ENCODE data around the gene CCNL2.
A peak's percentile ranks its signal among the peaks of the same experiment; 100 is the strongest.

CCNL2 gene

DNA sequence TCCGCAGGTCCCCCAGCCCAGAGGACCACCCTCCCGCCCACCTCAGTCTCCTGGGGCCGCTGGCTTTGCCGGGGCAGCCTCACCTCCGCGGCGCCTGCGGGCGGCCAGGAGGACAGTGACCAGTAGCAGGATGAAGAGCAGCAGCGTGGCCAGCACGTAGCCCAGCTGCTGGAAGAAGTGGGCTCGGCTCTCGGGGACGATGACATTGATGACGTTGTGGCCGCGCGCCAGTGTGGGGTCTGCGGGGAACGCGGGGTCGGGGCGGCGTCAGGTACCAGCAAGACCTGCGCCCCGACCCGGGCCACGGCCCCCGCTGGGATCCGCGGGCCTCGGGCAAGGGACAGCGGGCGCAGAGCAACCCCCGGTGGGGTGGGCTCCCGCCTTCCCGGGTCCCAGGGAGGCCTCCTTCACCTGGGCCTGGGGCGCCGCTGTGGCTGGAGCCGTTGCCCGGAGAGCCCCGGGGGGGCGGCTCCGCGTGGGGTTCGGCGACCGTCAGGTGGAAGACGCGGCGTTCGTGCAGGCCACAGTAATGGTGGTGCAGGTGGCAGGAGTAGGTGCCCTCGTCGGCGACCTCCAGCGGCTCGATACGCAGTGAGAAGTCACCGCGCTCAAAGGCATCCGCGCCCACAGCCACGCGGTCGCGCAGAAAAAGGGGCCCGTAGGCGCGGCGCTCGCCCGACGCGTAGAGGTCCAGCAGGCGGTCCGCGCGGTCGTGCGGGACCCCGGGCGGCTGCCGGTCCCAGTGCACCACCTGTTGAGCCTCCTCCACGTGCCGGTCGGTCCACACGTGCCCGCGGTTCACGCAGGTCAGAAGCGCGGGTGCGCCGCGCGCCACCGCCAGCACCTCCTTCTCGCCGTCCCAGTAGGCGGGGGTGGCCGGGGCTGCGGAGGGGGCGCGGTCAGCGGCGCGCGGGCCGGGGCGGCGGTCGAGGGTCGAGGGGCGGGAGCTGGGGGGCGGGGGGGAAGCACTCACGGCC lies 44.6 kb downstream of the CCNL2 start:
- DNase-seq: no peak

DNA sequence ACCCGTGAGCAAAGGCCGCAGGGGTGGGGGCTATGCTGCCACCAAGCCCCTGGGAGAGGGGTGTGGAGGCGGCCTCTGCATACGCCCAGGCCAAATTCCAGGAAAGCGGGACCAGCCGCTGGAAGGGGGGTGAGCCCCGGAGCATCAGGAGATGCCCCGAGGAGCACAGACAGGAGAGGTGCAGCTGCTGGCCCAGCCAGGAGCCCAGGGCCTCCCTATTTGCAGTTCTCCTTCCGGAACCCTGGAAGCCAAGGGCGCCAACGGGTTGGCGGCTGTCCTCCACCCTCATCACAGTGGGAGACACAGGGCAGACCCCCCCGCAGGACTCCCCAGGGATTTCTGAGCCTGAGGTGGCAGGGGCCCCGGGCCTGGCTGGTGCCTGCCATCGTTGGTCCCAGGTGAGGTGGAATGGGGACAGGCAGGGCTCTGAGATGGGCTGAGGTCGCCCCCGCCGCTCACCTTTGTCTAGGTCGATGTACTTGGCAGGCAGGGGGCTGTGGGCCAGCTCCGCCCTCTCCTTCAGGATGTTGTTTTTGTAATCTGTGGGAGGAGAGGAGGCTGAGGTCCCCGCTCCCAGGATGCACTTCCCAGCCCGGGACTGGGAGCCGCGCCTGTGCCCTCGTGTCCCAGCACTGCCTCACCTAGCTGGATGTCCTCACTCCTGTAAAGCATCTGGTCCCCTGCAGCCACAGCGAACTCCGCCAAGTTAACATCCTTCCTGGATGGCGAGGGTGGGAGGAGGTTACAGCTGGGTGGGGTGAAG lies 45.6 kb downstream of the CCNL2 start:
- DNase-seq: no peak

DNA sequence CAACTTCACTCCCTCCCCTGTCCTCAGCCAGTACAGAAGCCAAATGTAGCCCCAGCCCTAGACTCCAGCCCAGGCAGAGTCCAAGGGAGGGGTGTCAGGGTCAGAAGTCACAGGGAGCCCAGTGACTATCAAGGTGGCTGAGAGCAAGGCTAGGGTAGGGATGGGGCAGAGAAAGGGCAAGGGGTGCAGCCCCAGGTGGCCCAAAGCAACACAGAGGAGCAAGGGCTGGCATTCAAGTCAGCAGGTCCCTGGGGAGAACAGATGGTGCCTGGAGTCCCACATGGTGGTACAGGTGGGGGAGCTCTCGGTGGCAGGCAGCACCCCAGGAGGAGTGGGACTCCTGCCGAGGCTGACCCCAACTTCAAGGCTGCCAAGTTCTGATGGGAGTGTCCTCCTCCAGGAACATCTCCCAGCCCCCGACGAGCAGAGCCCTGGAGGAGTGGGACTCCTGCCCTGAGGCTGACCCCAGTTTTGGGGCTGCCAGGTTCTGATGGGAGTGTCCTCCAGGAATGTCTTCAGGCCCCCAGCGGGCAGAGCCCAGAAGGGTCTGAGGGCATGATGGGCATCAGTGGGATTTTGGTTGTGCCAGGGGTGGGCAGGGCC lies 46.2 kb downstream of the CCNL2 start:
- DNase-seq: no peak

DNA sequence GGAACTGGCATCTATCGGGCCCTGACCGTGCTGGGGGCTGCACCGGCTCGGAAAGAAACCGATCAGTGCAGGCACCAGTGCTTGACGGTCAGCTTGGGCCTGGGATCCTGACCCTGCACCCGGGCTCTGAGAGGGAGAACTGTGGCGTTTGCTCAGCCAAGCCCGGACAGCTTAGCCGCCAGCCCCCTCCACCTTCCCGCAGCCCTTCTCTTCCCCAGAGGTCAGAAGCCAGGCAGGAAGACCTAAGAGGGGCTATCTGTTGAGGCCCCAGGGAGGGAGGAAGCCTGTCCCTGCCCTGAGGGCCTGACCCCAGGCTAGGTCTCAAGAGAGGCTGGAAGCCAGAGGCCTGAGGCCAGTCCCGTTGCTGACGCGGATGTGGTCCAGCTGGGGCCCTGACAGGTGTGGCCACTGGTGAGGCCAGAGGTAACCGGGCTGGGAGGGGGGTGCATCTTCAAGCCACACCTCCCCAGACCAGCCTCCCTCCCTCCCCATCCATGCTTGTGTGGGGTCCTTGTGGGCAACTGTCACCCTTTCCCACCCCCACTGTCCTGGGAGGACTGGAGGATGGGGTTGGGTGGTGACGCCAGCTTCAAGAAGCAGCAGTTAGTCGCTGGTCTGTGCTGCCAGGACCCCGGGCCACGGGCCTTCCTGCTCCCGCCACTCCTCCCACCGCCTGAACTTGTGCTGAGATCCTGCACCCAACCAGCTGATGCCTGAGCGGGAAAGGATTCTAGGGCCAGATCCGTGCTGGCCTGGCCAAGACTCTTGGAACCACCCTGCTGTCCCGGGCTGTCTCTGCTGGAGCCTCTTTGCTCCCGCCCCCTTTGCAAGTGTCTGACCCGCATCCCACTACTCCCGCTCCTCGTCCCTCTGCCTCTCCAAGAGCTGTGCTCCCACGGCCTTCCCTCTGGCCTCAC lies 47.4 kb downstream of the CCNL2 start:
- DNase-seq: no peak

DNA sequence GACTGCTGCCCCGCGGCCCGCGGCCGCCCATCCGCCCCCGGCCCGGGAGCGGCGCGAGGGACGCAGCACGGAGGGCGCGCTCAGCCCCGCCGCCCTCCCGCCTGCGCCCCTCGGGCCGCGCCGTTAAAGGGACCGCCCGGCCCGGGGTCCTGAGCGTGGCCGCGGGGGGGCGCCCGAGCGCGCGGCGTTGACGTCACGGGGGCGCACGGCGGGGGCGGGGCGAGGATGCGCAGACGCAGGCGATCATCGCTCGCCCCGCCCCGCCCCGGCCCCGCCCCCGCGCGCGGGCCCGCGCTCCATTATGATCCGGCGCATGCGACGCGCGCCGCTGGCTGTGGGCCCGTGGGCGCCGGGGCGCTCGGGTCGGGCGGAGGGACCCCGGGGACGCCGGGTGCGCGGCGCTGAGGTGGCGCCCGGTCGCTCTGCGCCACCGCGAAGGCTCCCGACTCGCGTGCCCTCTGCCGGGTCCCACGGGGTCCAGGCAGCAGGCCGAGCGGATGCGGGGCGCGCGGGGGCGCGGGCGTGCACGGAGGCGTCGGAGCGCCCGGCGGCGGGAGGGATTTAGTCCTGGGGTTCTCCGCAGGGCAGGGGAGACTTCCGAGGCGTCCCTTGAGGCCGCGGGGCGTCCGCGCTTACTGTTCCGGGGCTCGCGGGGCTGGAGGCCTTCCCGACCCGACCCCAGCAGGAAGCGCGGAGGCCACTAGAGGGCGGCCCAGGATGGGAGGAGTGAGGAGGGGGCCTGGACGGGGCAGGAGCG lies 49.7 kb downstream of the CCNL2 start, which contains the start of gene DVL1:
Gene DVL1, minus strand, starts transcription at position 163 of the 757 bp plus-strand sequence. CDS start 353 bp downstream, outside the sequence.
- peak; percentile 59 to 77 (median 64) for DNase-seq

DNA sequence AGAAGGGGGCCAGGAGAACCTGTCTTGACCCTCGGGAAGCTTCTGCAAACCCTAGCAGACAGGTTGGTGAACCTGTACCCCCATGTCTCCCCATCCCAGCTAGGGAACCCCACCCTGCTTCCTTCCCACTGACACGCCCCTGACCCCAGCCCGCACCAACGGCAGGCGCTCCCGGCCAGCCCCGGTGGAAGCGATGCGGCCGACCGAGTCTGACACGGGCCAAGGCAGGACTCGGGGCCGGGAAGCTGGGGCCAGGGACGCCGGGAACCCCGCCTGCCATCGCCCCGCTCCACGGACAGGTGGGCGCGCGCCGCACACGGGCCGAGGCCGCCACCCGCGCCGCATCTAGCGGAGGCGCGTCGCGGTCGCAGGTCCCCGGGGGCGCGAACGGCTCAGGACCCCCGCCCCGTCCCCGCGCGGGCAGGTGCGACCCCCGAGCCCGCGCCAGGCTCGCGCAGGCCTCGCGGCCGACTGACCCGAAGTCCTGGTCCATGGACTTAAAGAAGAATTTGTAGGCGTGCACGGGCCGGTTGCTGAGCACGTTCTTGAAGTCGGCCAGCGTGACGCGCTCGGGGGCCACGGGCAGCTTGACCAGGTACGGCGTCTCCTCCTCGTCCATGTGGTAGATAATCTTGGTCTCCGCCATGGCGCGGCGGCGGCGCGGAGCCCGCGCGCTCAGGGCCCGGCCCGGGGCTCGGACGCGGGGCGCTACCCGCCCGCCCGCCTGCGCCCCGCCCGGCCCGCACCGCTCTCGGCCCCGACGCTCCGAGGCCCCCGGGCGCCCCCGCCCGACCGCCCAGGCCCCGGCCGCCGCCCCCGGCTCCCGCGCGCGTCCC lies 50.5 kb downstream of the CCNL2 start:
- no peak for DNase-seq

DNA sequence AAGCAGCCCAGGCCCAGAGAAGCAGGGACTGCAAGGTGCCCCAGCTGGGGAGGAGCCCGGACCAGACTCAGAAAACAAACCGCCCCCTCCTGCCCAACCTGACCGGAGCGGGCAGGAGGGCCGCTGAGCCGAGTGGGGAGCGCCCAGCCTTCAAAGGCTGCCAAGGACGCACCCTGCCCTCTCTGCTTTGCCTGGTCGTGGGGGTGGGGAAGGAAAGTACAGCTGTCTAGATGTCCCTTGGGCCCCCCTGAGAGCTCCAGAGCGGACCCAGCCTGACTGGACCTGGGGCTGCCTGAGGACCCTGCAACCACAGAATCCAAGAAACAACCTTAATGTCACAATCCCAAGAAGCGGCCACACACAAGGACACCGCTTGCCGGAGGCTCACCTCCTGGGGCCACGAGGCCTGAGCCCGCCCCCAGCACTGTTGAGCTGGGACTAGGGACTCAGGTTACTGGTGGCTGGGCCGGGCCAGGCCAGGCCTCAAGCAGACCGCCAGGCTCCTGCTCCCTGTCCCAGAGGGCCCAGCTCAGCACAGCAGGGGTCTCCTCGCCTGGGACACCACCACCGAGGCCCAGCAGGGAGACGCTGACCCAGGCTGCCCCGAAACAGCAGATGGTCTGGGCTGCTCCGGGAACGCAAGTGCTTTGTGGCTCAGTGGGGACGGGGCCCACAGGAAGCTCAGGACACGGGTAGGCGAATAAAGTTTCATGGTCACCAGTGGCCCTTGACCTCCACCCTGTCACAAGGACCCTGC lies 51.3 kb downstream of the CCNL2 start:
- no peak for DNase-seq

DNA sequence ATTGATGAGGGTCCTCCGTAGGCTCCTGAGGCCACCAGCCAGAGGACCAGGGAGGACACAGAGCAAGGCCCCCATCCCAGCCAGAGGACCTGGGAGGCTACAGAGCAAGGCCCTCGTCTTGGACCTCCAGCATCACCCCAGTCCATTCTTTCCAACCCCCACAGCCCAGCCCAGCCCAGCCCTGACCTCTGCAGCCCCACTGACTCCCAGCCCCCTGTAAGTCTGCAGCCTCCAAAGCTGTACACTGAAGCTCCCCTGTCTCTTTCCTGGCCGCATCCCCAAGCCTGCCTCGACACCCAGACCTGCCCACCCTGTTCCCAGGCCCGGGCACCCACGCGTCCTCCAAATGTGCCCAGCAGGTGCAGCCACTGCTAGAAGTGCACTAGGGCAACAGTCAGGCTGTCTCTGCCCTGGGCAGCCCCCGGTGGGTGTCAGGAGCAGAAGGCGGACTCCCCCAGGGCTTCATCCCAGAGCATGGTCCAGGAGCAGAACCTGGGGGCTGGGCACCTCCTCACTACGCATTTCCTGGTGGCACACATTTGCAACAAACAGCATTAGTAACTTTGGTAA lies 52.0 kb downstream of the CCNL2 start:
- no peak for DNase-seq

DNA sequence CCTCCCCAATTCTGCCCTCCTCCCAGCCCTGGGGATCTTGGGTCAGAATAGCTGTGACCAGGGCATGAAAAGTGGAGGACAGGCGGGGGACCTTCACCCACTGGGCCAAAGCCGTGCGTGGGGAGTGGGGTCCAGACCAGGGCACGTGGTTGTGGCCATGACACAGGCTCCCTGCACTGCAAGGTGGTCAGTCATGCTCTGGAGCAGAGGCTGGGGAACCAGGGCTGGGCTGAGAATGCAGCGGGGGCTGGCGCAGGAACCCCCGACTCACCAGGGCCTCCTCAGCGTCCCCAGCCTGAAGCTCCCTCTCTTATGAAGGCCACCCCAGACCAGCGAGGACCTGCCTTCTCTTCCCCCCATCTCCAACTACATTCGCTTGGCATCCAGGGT lies 52.6 kb downstream of the CCNL2 start:
- no peak for DNase-seq

DNA sequence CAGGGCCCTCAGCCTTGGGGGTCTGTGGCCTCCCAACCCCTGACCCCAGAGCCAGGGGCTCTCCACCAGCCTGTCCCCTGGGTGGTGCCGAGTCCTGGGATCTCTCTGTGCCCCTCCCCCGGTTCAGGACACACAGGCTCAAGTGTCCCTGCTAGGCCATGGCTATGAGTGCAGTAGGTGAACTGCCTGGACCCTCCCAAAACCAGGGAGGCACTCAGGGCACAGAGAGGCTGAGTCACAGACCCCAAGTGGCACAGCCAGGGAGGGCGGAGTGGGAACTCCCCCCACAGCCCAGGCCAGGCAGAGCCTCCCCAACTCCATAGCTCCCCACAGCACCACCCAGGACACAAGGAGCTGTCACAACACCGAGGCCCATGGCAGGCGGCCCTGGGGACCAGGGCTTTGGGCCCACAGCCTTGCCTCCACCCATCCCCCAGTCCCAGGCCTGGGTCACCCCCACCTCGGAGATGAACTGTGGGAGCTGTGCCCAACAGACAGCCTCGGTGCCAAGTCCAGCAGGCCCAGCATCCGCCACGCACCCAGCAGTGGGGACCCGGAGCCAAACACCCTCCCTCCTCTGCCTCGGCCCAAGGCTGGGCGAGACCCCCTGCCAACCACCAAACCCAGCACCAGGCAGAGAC lies 53.2 kb downstream of the CCNL2 start:
- no peak for DNase-seq

DNA sequence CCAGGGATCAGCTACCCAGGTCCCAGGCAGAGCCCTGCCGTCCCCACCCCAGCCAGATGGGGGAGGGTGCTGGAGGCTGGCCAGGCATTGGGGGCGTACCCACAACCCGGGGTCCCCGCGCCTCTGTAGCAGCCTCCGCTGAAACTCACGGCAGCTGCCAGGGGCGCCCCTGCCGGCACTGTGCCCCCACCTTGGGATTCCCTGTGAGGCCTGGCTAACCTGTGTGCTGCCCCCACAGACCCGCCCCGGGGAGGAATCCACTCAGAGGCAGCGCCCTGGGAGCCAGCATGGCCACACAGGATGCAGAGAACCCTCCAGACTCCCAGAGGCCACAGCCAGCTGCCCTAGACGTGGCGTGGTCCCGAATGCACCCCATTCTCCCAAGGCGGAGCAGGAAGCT lies 53.8 kb downstream of the CCNL2 start:
- DNase-seq: no peak

DNA sequence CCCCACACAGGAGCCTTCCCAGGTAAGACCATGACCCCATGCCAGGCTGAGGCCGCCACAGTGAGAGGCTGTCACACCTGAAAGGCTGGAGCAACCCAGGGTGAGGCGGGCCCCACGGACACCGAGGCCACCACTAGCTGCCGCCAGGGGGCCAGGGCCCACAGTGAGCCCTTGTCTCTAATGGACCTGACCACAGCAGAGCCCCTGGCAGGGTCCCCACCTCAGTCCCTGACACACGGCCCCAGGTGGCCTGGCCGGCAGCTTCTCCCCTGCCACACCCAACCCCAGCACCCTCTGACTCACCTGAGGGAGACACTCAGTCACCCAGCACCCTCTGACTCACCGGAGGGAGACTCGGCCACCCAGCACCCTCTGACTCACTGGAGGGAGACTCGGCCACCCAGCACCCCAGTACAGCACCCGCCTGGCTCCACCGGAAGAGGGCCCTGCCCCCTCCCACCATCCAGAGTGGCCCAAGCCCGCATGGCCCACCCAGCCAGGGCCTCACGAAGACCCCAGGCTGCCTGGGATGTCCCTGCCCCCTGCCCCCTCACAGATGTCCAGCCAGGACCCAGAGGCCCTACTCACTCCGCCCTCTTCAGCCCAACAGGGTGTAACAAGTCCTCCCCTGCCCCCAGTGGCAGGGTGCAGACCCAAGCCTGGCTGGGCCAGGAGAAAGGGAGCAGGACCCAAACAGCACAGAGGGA lies 54.3 kb downstream of the CCNL2 start:
- no peak for DNase-seq

DNA sequence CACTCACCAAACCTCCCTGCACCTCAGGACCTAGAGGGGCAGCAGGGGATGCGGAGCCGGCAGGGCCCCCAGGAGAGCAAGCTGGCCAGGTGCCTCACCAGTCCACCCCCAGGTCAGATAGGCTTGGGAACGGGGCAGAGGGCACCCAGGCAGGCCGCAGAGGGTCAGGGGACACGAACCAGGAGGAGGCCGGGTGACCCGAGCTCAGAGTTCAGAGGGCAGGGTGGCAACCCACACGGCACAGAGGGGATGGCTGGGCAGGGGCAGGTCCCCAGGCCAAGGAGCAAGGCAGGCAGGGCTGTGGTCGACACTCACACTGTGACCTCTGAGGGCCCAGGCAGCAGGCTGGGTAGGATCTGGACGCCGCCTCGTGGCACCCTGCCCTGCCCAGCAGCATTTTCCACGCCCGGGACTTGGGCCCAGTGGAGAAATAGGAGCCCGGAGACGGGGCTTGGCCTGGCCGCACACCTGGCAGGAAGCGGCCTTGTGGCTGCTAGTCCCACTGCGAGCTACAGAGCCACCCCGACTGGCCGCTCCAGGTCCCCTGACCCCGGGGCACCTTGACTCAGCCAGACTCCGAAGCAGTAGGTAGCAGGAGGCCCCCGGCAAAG lies 55.2 kb downstream of the CCNL2 start:
- no peak for DNase-seq

DNA sequence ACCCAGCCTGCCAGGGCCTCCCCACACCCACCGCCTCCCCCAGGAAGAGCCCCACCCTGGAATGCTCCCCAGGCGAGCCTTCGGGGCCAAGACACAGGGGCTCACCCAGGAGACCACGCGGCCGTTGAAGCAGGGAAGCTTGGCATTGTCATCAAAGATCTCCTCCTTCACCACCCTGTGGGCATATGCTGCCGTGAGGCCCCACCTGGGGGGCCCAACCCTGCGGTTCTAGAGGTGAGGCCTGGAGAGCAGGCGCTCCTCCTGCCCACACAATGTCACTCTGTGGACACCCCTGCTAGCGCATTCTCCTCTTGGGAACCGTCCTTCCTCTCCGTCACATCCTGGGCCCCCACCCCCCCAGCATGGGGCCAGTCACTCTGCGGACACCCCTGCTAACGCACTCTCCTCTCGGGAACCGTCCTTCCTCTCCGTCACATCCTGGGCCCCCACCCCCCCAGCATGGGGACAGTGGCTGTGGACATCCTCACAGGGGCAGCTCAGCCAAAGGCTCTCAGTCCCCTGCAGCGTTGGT lies 56.5 kb downstream of the CCNL2 start:
- DNase-seq: no peak

DNA sequence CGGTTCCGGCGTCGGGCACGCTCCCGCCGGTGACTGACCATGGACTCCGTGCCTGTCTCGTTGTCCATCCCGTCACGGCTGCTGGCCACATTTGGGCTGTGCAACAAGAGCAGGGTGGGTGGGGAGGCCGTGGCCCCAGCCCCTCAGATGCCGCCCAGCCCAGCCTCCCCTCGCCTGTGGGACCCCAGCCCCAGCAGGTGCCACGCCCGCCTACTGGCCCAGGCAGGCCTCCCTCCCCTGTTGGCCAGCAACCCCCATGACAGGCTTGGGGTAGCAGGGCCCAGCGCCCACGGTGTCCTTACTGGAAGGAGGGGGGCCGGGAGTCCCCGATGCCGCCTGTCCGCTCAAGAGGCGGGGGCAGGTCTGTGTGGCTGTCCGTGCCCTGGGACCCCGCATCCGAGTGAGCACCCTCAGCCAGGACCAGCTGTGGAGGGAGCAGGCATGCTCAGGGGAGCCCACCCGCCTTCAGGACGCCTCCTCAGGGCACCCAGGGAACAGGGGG lies 57.0 kb downstream of the CCNL2 start:
- no peak for DNase-seq

DNA sequence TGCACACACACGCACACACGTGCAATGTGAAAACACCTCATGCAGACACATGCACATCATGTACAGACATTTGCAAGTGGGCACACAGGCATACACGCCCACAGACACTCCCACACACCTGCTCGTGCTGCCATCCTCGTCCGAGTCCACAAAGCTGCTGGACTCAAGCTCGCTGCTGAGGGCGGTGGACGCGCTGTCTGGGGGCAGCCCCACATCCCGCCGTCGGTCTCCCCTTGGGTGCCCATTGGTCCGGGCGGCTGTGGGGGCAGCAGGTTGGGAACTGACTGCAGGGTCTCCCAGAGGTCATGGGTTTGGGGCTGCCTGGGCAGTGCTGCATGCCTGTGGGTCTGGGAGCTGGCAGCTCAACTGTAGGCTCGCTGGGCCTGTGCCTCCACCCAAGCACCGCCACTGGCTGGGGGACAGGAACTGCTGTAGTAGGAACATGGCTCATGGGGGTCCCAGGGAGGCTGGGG lies 57.5 kb downstream of the CCNL2 start:
- DNase-seq: no peak

Data from T-helper 1 cell (primary cell).